B cell (primary cell): Measurements from ENCODE around the gene TCEAL7. TPM values are rescaled to one million over a fixed set of nuclear protein-coding genes. Genes with fewer than 3 reads are reported as not detected.

Experiments used
- ATAC-seq: fragments of 200-7000 bp; cut with Tn5 transposase; one replicate; pipeline ENCODE4 v1.10.0; 2021; ENCODE audit warnings: low read depth, mild to moderate bottlenecking, moderate number of reproducible peaks, moderate library complexity
- CTCF ChIA-PET: fragments of 350-600 bp; sonication (Branson Sonifier 250); formaldehyde crosslinking; loops from one replicate; lab custom pipeline; 2021; ENCODE audit warnings: antibody characterized with exemption, inconsistent platforms; lab: Charles Lee
- POLR2A ChIA-PET: fragments of 350-600 bp; sonication (Branson Sonifier 250); formaldehyde crosslinking; loops from one replicate; lab custom pipeline; 2021; ENCODE audit warnings: antibody characterized with exemption; lab: Charles Lee
- DNase-seq: peaks from one replicate; pipeline ENCODE4 v3.0.0; 2013
- H2AFZ ChIP-seq: 2 replicates; pipeline ENCODE4 v1.6.1; 2012; ENCODE audit warnings: mild to moderate bottlenecking, low read depth, low read length; ENCODE audit not compliant: insufficient read depth, poor library complexity, severe bottlenecking
- H3K27ac ChIP-seq, 2 donors: 1 replicate in 1 of 2; 2 replicates in 1 of 2; pipeline ENCODE4 v1.5.1; 2012 to 2013; ENCODE audit warnings: low read length in 2 of 2, mild to moderate bottlenecking in 2 of 2, moderate library complexity in 1 of 2
- H3K27me3 ChIP-seq, 4 experiments: fragments of 200-600 bp in 1 of 4; sonication (generic) in 1 of 4; replicated peaks in 1 of 4; 1 replicate in 2 of 4; 2 replicates in 2 of 4; pipeline versions ENCODE4 v1.6.1 to v1.7.0; 2013 to 2016; ENCODE audit warnings: low read length in 3 of 4, mild to moderate bottlenecking in 2 of 4, mixed read lengths in 1 of 4, moderate library complexity in 1 of 4; ENCODE audit not compliant: insufficient read depth in 4 of 4, control insufficient read depth in 3 of 4; ENCODE audit errors: control extremely low read depth in 1 of 4
- H3K36me3 ChIP-seq, 2 experiments: replicated peaks in 1 of 2; 1 replicate in 1 of 2; 2 replicates in 1 of 2; pipeline versions ENCODE4 v1.6.1 to v1.7.1; 2013; ENCODE audit warnings: low read length in 1 of 2; ENCODE audit not compliant: insufficient read depth in 2 of 2, control insufficient read depth in 1 of 2; ENCODE audit errors: control extremely low read depth in 1 of 2, extremely low read depth in 1 of 2
- H3K4me1 ChIP-seq, 2 donors: fragments of 200-600 bp in 1 of 2; sonication (generic) in 1 of 2; 1 replicate in 1 of 2; 2 replicates in 1 of 2; pipeline versions ENCODE4 v1.5.1 to v1.6.1; 2013 to 2017; ENCODE audit warnings: low read length in 2 of 2; ENCODE audit not compliant: control insufficient read depth in 2 of 2, insufficient read depth in 2 of 2
- H3K4me2 ChIP-seq: replicated peaks from 2 replicates; pipeline ENCODE3; 2012; ENCODE audit warnings: mild to moderate bottlenecking, low read depth, low read length; ENCODE audit not compliant: poor library complexity, severe bottlenecking
- H3K4me3 ChIP-seq, 5 experiments: fragments of 200-600 bp in 1 of 5; sonication (generic) in 1 of 5; 1 replicate in 3 of 5; 2 replicates in 2 of 5; pipeline versions ENCODE4 v1.5.1 to v1.7.0; 2011 to 2016; ENCODE audit warnings: low read length in 4 of 5, mild to moderate bottlenecking in 4 of 5, low read depth in 2 of 5, control low read depth in 1 of 5, moderate library complexity in 1 of 5; ENCODE audit not compliant: insufficient read depth in 1 of 5; ENCODE audit errors: control extremely low read depth in 1 of 5, extremely low read depth in 1 of 5
- H3K79me2 ChIP-seq: fragments of 200-600 bp; sonication (generic); one replicate; pipeline ENCODE4 v1.6.0; 2016; ENCODE audit warnings: low read length; ENCODE audit not compliant: control insufficient read depth, insufficient read depth
- H3K9ac ChIP-seq: fragments of 200-600 bp; sonication (generic); 2 replicates; pipeline ENCODE4 v1.6.1; 2017; ENCODE audit warnings: mild to moderate bottlenecking, low read length, moderate library complexity
- H3K9me3 ChIP-seq, 3 donors: one replicate each; pipeline versions ENCODE4 v1.6.1 to v1.7.1; 2013; ENCODE audit warnings: low read length in 2 of 3; ENCODE audit not compliant: control insufficient read depth in 2 of 3, insufficient read depth in 1 of 3; ENCODE audit errors: control extremely low read depth in 1 of 3
- H4K20me1 ChIP-seq: 2 replicates; pipeline ENCODE4 v1.6.0; 2012; ENCODE audit warnings: mild to moderate bottlenecking, low read length; ENCODE audit not compliant: insufficient read depth, control insufficient read depth, poor library complexity, severe bottlenecking
- H3K27ac Mint-ChIP-seq: one replicate; pipeline ENCODE4 v1.8.0; 2021; ENCODE audit warnings: mixed read lengths
- H3K27me3 Mint-ChIP-seq: one replicate; pipeline ENCODE4 v1.8.0; 2021; ENCODE audit warnings: mixed read lengths
- H3K4me1 Mint-ChIP-seq: one replicate; pipeline ENCODE4 v1.8.0; 2021; ENCODE audit warnings: mixed read lengths
- H3K4me3 Mint-ChIP-seq: one replicate; pipeline ENCODE4 v1.8.0; 2021; ENCODE audit warnings: mixed read lengths
- H3K9me3 Mint-ChIP-seq: one replicate; pipeline ENCODE4 v1.8.0; 2022; ENCODE audit warnings: mixed read lengths; ENCODE audit not compliant: insufficient read depth
- CTCF ChIP-seq: fragments of 200-600 bp; IDR thresholded peaks from one replicate; pipeline ENCODE4 v1.8.0; 2022; ENCODE audit warnings: antibody characterized with exemption, mild to moderate bottlenecking
- EZH2 ChIP-seq: IDR thresholded peaks from 2 replicates; pipeline ENCODE4 v1.6.1; 2012; ENCODE audit warnings: borderline replicate concordance, low read depth, mild to moderate bottlenecking, moderate library complexity, low read length; ENCODE audit not compliant: insufficient read depth, poor library complexity, severe bottlenecking
- WGBS: methylation state at CpG from one replicate; pipeline ENCODE4 v1.1.5; 2013; ENCODE audit warnings: missing lambda C conversion rate; ENCODE audit not compliant: insufficient coverage; 5-methylcytosine and 5-hydroxymethylcytosine counted together
- intact Hi-C: fragments of 100-400 bp; cut with micrococcal nuclease; formaldehyde crosslinking; loops from one replicate; pipeline ENCODE4 v1.10.0; 2022
- polyA plus RNA-seq: library from polyadenylated mRNA; depleted of rRNA; stranded (reverse); fragments of >200 nt; gene quantifications from 2 replicates; pipeline ENCODE4 v1.2.3, GENCODE V29; 2012
- total RNA-seq, 2 donors: library from RNA; stranded (reverse); fragments of 120-200 nt in 1 of 2; gene quantifications; 1 replicate in 1 of 2; 2 replicates in 1 of 2; pipeline versions ENCODE4 v1.2.3 to v1.2.4, GENCODE V29; 2013 to 2022

The TCEAL7 gene
- total and polyA plus RNA-seq, 2 donors (not counting 1 experiment from before 2014, with no cell fraction given), result not detected

DNA sequence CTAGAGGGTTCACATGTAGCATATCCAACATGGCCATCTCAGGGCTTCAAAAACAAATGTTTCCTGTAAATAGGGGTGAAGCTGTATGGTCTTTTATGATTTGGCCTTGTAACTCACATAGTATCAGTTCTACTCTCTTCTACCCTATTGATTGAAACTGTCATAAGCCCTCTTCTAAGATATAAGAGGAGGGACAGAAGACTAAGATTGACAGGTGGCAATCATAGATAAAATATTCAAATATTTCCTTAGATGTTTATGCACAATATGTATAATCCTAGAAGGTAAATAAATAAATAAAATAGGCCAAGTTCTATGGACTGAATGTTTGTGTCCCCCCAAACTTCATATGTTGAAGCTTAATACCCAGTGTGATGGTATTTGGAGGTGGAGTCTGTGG, 39.4 kb downstream of the TCEAL7 start:
- no peak overlapping the region for H3K4me3 ChIP-seq
- H3K9me3 ChIP-seq, result no peaks in the 10 kb centered on the region
- no peaks in the 10 kb centered on the region for H4K20me1 ChIP-seq
- Mint-ChIP-seq H3K4me1 (no peaks in the 10 kb centered on the region), H3K27ac (no peak overlapping the region), H3K9me3 (no peaks in the 10 kb centered on the region), H3K4me3 (no peak overlapping the region), H3K27me3 (peaks cover under 1% of the 10 kb centered on the region)
- no peak overlapping the region for H2AFZ ChIP-seq
- TF ChIP-seq EZH2 (no peak), CTCF (no peak)
- H3K9ac ChIP-seq, result no peak overlapping the region
- CTCF ChIA-PET, result no interaction called here
- no peaks in the 10 kb centered on the region for H3K79me2 ChIP-seq
- no peak overlapping the region for H3K4me2 ChIP-seq
- DNase-seq (no peak), ATAC-seq (no peak)
- H3K36me3 ChIP-seq, result no peaks in the 10 kb centered on the region
- POLR2A ChIA-PET, result no interaction called here
- no peaks in the 10 kb centered on the region for H3K27me3 ChIP-seq
- H3K27ac ChIP-seq, result no peak overlapping the region
- intact Hi-C loops, result no loop called here
- no peaks in the 10 kb centered on the region for H3K4me1 ChIP-seq

DNA sequence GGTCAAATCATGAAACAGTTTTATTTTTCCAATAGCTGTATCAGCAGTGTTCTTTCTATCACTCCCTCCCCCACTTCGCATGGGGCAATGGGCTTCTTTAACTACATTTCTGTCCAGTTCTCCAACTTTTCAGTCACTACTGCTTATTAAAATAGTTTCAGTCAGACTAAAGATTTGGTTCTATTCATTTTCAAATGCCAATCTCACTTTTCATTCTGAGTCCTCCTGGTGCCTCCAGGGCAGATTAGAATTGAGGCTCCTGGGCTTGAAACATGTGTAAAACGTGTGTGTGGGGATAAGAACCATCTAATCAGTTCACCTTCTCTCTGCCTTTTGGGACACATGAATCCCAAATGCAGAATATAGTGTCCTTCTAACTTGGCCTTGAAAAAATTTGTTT, 42.8 kb downstream of the TCEAL7 start:
- ATAC-seq (no peak), DNase-seq (no peak)
- Mint-ChIP-seq H3K27me3 (peaks cover 13% of the 10 kb centered on the region), H3K9me3 (no peaks in the 10 kb centered on the region), H3K27ac (no peak overlapping the region), H3K4me3 (no peak overlapping the region), H3K4me1 (peaks cover 7% of the 10 kb centered on the region)
- no peaks in the 10 kb centered on the region for H3K36me3 ChIP-seq
- no peak overlapping the region for H3K9ac ChIP-seq
- H3K4me3 ChIP-seq, result no peak overlapping the region
- no peak overlapping the region for H2AFZ ChIP-seq
- intact Hi-C loops, result no loop called here
- H3K79me2 ChIP-seq, result no peaks in the 10 kb centered on the region
- no peaks in the 10 kb centered on the region for H3K9me3 ChIP-seq
- H3K4me1 ChIP-seq, result peaks cover 0 to 6% of the 10 kb centered on the region in 2 donors
- TF ChIP-seq EZH2, result no peak
- TF ChIP-seq CTCF, result no peak
- ChIA-PET POLR2A (no interaction called here), CTCF (no interaction called here)
- H3K27me3 ChIP-seq, result peaks cover 0 to 6% (median 0%) of the 10 kb centered on the region in 4 experiments
- H3K27ac ChIP-seq, result no peak overlapping the region
- H3K4me2 ChIP-seq, result no peak overlapping the region
- no peaks in the 10 kb centered on the region for H4K20me1 ChIP-seq
- WGBS, result no CpG with 5 or more reads among the region's 2 CpGs
